Right lobe of liver (tissue), 6 donors: ENCODE measurements around the gene RAP1GAP2. TPM values are rescaled to one million over a fixed set of nuclear protein-coding genes. Genes with fewer than 3 reads are reported as not detected.

Experiments used
- ATAC-seq, 4 donors: fragments of 200-7000 bp; cut with Tn5 transposase; one replicate each; pipeline ENCODE4 v1.9.1; 2020; ENCODE audit warnings: mild to moderate bottlenecking in 4 of 4, moderate library complexity in 4 of 4
- DNase-seq, 3 donors: peaks; one replicate each; pipeline ENCODE4 v3.0.0-alpha.2; 2020
- H3K27ac ChIP-seq, 3 donors: fragments of 200-600 bp; one replicate each; pipeline ENCODE4 v1.8.0; 2022
- H3K27me3 ChIP-seq, 2 donors: fragments of 200-600 bp; one replicate each; pipeline ENCODE4 v1.8.0; 2022
- H3K36me3 ChIP-seq, 4 donors: fragments of 200-600 bp; sonication (generic) in 1 of 4; one replicate each; pipeline versions ENCODE4 v1.5.1 to v1.8.0; 2017 to 2022; ENCODE audit warnings: control low read depth in 1 of 4
- H3K4me1 ChIP-seq, 4 donors: fragments of 200-600 bp; sonication (generic) in 1 of 4; one replicate each; pipeline versions ENCODE4 v1.5.1 to v1.8.0; 2017 to 2022; ENCODE audit warnings: control low read depth in 1 of 4
- H3K4me3 ChIP-seq, 3 donors: fragments of 200-600 bp; one replicate each; pipeline ENCODE4 v1.8.0; 2022
- H3K9me3 ChIP-seq, 4 donors: fragments of 200-600 bp; sonication (generic) in 1 of 4; one replicate each; pipeline versions ENCODE4 v1.5.1 to v1.8.0; 2017 to 2022; ENCODE audit warnings: control low read depth in 1 of 4
- POLR2A ChIP-seq: fragments of 450-650 bp; IDR thresholded peaks from one replicate; pipeline ENCODE4 v1.6.1; 2017; ENCODE audit warnings: antibody characterized with exemption, mild to moderate bottlenecking
- WGBS: methylation state at CpG from one replicate; pipeline ENCODE4 v1.1.6; 2018; ENCODE audit warnings: low coverage, low lambda C conversion rate; ENCODE audit not compliant: insufficient coverage; ENCODE audit errors: missing lambda C conversion rate; 5-methylcytosine and 5-hydroxymethylcytosine counted together
- intact Hi-C, 2 donors: fragments of 100-400 bp; cut with DNase I; formaldehyde crosslinking; loops; one replicate each; pipeline versions ENCODE4 v1.11.2 to v1.14.1; 2022
- total RNA-seq, 6 experiments: library from RNA; depleted of rRNA in 2 of 6; stranded (reverse); fragments of >200 nt in 2 of 6; fragmentation: NEBNext Ultra II Directional in 3 of 6; extraction: Animal tissue kit (Norgen Biotek cat#: 25700) in 3 of 6; gene quantifications; one replicate each; pipeline versions ENCODE4 v1.1.0 to v1.2.4, GENCODE V29; 2016 to 2023
- TF ChIP-seq, protein P1 (sequence below), 4 donors: fragments of 200-600 bp in 3 of 4; fragments of 450-650 bp in 1 of 4; IDR thresholded peaks; one replicate each; pipeline versions ENCODE4 v1.5.1 to v1.8.0; 2016 to 2022; ENCODE audit warnings: antibody characterized with exemption in 4 of 4, mild to moderate bottlenecking in 2 of 4
- donor health status: DM: no; HTN: yes; CAD: no.
- donor health status: DM: no; HTN: no; CAD: no.
- donor health status: DM: no; HTN: no; CAD: no.
- donor health status: DM: no; HTN: yes; CAD: no.
- donor health status: DM: no; HTN: yes; CAD: no.

The RAP1GAP2 gene
- total RNA-seq, 6 experiments from 2014 or later, result 1.0 to 3.8 (median 1.8) TPM

DNA sequence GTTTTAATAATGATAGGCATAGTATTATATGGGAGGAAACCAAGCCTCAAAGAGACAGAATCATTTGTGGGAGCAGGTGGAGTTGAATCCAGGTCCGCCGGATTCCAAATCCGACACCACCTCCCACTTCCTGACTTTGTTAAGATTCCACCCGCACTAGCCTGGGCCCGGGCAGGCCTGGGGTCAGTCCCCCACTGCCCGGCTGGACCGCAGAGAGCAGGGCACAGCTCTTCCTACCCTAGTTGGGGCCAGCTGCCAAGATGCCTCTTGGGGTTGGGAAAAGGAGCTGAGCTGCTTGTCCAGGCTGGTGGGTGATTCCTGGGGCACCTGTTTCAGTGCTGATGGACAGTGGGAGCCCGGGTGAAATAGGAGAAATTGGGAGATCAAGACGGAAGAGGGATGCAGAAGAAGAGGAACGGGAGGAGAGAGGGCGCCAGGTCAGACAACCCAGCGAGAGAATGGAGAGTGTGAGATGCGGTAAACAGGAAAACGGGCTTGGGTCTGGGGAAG lies 213.2 kb downstream of the RAP1GAP2 start:
- H3K4me3 ChIP-seq, result no peak overlapping the region
- WGBS, result 44% methylated on average over 9 of the region's 14 CpGs
- no peak overlapping the region for H3K27ac ChIP-seq
- H3K4me1 ChIP-seq, result peaks cover 0 to 4% (median 2%) of the 10 kb centered on the region in 4 donors
- no peaks in the 10 kb centered on the region for H3K9me3 ChIP-seq
- no peaks in the 10 kb centered on the region for H3K36me3 ChIP-seq
- DNase-seq, result peak in 1 of 3 donors; percentile 19
- TF ChIP-seq, protein P1, sequence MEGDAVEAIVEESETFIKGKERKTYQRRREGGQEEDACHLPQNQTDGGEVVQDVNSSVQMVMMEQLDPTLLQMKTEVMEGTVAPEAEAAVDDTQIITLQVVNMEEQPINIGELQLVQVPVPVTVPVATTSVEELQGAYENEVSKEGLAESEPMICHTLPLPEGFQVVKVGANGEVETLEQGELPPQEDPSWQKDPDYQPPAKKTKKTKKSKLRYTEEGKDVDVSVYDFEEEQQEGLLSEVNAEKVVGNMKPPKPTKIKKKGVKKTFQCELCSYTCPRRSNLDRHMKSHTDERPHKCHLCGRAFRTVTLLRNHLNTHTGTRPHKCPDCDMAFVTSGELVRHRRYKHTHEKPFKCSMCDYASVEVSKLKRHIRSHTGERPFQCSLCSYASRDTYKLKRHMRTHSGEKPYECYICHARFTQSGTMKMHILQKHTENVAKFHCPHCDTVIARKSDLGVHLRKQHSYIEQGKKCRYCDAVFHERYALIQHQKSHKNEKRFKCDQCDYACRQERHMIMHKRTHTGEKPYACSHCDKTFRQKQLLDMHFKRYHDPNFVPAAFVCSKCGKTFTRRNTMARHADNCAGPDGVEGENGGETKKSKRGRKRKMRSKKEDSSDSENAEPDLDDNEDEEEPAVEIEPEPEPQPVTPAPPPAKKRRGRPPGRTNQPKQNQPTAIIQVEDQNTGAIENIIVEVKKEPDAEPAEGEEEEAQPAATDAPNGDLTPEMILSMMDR (IDR thresholded peaks at IDR 0.05), result no peak
- TF ChIP-seq POLR2A, result no peak
- intact Hi-C loops, result no loop called here
- H3K27me3 ChIP-seq, result no peaks in the 10 kb centered on the region
- no peak for ATAC-seq

DNA sequence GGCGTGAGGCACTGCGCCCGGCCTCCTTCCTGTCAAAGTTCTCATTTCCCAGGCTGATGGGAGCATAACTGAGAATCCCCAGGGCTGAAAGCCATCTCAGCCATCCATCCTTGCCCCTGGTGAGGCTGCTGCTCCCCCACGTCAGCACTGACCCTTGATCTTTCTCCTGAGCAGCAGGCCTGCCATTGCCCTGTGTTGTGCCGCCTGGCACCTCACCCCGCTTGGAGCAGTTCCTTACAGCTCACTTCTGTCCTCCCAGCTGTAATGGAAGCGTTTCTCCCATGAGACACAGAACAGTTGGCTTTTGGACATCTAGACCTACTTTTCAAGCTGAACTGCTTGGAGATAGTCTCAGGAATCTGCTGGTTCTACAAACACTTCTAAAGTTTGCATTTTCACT lies 215.7 kb downstream of the RAP1GAP2 start:
- H3K27me3 ChIP-seq, result no peaks in the 10 kb centered on the region
- DNase-seq (peak in 1 of 3 donors; percentile 30), ATAC-seq (no peak)
- no peak overlapping the region for H3K27ac ChIP-seq
- intact Hi-C loops, result loop anchor here in 1 of 2 donors (5.0 to 10.0 kb wide), 2 partner anchors 157 to 185 kb away; no protein-coding TSS in a partner anchor
- no peaks in the 10 kb centered on the region for H3K4me1 ChIP-seq
- H3K9me3 ChIP-seq, result no peaks in the 10 kb centered on the region
- H3K4me3 ChIP-seq, result no peak overlapping the region
- TF ChIP-seq, protein P1 (IDR thresholded peaks at IDR 0.05), result no peak
- TF ChIP-seq POLR2A, result no peak
- WGBS, result 100% methylated on average over 3 of the region's 7 CpGs
- H3K36me3 ChIP-seq, result no peaks in the 10 kb centered on the region

DNA sequence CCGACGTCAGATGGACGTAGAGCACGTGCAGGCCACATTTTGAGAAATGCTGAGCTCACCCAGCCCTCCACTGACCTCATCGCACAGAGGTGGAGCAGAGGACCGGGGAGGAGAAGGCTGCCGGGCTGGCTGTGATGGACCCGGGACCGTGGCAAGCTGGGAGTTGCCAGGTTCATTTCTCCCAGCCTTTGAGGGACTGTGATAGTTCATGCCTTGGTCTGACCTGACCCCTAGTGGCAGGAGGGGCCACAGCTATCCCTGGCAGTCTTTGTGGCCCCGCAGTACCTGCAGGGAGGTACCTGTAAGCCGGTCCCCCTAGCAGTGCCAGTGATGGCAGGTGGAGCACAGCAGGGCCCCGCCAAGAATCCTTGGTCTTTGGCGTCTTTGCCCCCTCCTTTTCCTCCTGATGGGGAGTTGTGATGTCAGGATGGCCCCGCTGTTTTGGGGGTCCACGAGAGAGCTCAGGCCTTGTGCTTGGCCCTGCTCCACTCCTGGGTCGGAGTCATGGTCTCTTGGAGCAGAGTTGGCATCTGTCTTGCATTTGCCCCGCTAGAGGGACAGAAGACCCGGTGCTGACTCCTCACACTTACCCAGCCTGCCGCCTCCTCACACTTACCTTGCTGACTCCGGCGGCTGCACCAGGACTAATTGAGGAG lies 216.8 kb downstream of the RAP1GAP2 start:
- no peak overlapping the region for H3K27ac ChIP-seq
- no peaks in the 10 kb centered on the region for H3K9me3 ChIP-seq
- no peaks in the 10 kb centered on the region for H3K36me3 ChIP-seq
- no peak overlapping the region for H3K4me3 ChIP-seq
- no peaks in the 10 kb centered on the region for H3K27me3 ChIP-seq
- WGBS, result 69% methylated on average over 9 of the region's 21 CpGs
- no peaks in the 10 kb centered on the region for H3K4me1 ChIP-seq
- DNase-seq, result peak; percentile 66 to 77 (median 73)
- TF ChIP-seq, protein P1 (IDR thresholded peaks at IDR 0.05), result peak; percentile 83 to 93 (median 90)
- TF ChIP-seq POLR2A, result no peak
- ATAC-seq, result peak; percentile 92 to 98 (median 94)
- intact Hi-C loops, result loop anchor here in 1 of 2 donors (5.0 to 10.0 kb wide), 2 partner anchors 158 to 186 kb away; no protein-coding TSS in a partner anchor

DNA sequence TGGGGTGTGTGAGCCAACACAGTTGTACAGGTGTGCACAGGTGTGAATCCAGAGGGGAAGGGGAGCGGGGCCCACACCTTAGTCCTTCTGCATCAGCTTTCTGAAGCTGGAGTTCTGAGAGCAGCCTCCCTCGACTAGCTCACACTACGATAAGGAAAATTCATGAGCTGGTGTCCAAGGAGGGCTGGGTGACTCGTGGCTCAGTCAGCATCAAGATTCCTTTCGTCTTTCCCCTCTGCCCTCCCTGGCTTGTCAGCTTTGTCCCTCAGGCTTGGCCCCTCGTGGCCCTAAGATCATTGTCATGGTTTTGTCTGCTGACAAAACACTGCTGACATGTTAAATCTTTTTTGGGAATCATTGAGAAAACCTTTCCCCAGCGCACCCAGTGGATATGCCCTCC lies 219.7 kb downstream of the RAP1GAP2 start:
- no peak for ATAC-seq
- no peak overlapping the region for H3K27ac ChIP-seq
- H3K9me3 ChIP-seq, result no peaks in the 10 kb centered on the region
- H3K4me1 ChIP-seq, result no peaks in the 10 kb centered on the region
- no peak overlapping the region for H3K4me3 ChIP-seq
- WGBS, result 48% methylated on average over 3 of the region's 7 CpGs
- no peak for TF ChIP-seq POLR2A
- TF ChIP-seq, protein P1 (IDR thresholded peaks at IDR 0.05), result no peak
- H3K27me3 ChIP-seq, result no peaks in the 10 kb centered on the region
- H3K36me3 ChIP-seq, result no peaks in the 10 kb centered on the region
- DNase-seq, result no peak
- intact Hi-C loops, result loop anchor here in 1 of 2 donors (10.0 kb wide), 1 partner anchor 161 kb away; no protein-coding TSS in a partner anchor
